AML-193 (cell line): Measurements from ENCODE around the gene MAGEA12.
"Not testable (repeated sequence)": the region's sequence is repeated elsewhere in the genome, so short reads cannot be mapped to it uniquely, and the experiment has no call there.

Experiments used
- DNase-seq, 2 experiments: peaks; one replicate each; lab custom pipeline; 2025; lab: John Stamatoyannopoulos, UW

MAGEA12 gene

GRCh38 chrX:152733261-152733975, at the start of gene MAGEA12, which contains the start of gene CSAG1:
Gene MAGEA12, plus strand, starts transcription at chrX:152733757. Its CDS starts 2,405 bp downstream, at chrX:152736162.
Gene CSAG1, minus strand, starts transcription at chrX:152733721. Its CDS starts 1,261 bp downstream, at chrX:152732460.
- DNase-seq: no peak

GRCh38 chrX:152697952-152698931, 35.3 kb upstream of the MAGEA12 start, which contains the start of gene MAGEA3:
Gene MAGEA3, plus strand, starts transcription at chrX:152698794. Its CDS starts 2,039 bp downstream, at chrX:152700833.
- not testable (repeated sequence) for DNase-seq

GRCh38 chrX:152700390-152700789, 33.2 kb upstream of the MAGEA12 start:
- not testable (repeated sequence) for DNase-seq

- DNase-seq: not testable (repeated sequence)
These were observed 27.1 kb upstream of the MAGEA12 start for GRCh38 chrX:152706500-152706899.

GRCh38 chrX:152709173-152709572, 24.4 kb upstream of the MAGEA12 start, which contains the start of gene CSAG2:
Gene CSAG2, minus strand, starts transcription at chrX:152709273. Its CDS starts 161 bp downstream, at chrX:152709112.
- DNase-seq: not testable (repeated sequence)

GRCh38 chrX:152713195-152713594, 20.4 kb upstream of the MAGEA12 start:
- not testable (repeated sequence) for DNase-seq

GRCh38 chrX:152713815-152714787, 19.5 kb upstream of the MAGEA12 start, which contains the start of gene MAGEA2B:
Gene MAGEA2B, plus strand, starts transcription at chrX:152714628. Its CDS starts 2,479 bp downstream, at chrX:152717107.
- DNase-seq: not testable (repeated sequence)

GRCh38 chrX:152725409-152725808, 8.1 kb upstream of the MAGEA12 start:
- DNase-seq: no peak

- DNase-seq: not testable (repeated sequence)
These were observed 744 bp downstream of the MAGEA12 start for GRCh38 chrX:152734143-152734858.

GRCh38 chrX:152735101-152735500, 1.5 kb downstream of the MAGEA12 start:
- no peak for DNase-seq

- DNase-seq: no peak
These were observed 2.4 kb downstream of the MAGEA12 start for GRCh38 chrX:152735860-152736511.

- not testable (repeated sequence) for DNase-seq
These were observed 3.0 kb downstream of the MAGEA12 start for GRCh38 chrX:152736528-152736927.

- DNase-seq: no peak
These were observed 5.0 kb downstream of the MAGEA12 start for GRCh38 chrX:152738560-152738959.

- not testable (repeated sequence) for DNase-seq
These were observed 20.4 kb downstream of the MAGEA12 start, which contains the start of gene MAGEA2 for GRCh38 chrX:152753686-152754650. Gene MAGEA2, minus strand, starts transcription at chrX:152753842. Its CDS starts 2,479 bp downstream, at chrX:152751363.

GRCh38 chrX:152754871-152755270, 21.3 kb downstream of the MAGEA12 start:
- not testable (repeated sequence) for DNase-seq

- DNase-seq: not testable (repeated sequence)
These were observed 25.4 kb downstream of the MAGEA12 start, which contains the start of gene CSAG3 for GRCh38 chrX:152758918-152759317. Gene CSAG3, plus strand, starts transcription at chrX:152759218.

GRCh38 chrX:152759544-152759943, 26.0 kb downstream of the MAGEA12 start:
- DNase-seq: not testable (repeated sequence)

GRCh38 chrX:152761582-152761981, 28.0 kb downstream of the MAGEA12 start:
- not testable (repeated sequence) for DNase-seq
